Nephron (organoid): Measurements from ENCODE around the gene ABL1.

ENCODE experiments used
- H3K27ac Mint-ChIP-seq, 3 experiments: 2 replicates each; pipeline ENCODE4 v1.8.0; 2020; ENCODE audit warnings: mixed read lengths in 3 of 3, mild to moderate bottlenecking in 2 of 3, moderate library complexity in 1 of 3
- H3K27me3 Mint-ChIP-seq: 2 replicates; pipeline ENCODE4 v1.8.0; 2021; ENCODE audit warnings: low read depth, mild to moderate bottlenecking, moderate library complexity, mixed read lengths
- H3K36me3 Mint-ChIP-seq: 2 replicates; pipeline ENCODE4 v1.8.0; 2020; ENCODE audit warnings: low read depth, mixed read lengths
- H3K4me1 Mint-ChIP-seq: 2 replicates; pipeline ENCODE4 v1.8.0; 2020; ENCODE audit warnings: mixed read lengths
- H3K4me3 Mint-ChIP-seq, 3 experiments: 2 replicates each; pipeline ENCODE4 v1.8.0; 2020; ENCODE audit warnings: mild to moderate bottlenecking in 3 of 3, mixed read lengths in 3 of 3, moderate library complexity in 2 of 3
- H3K9me3 Mint-ChIP-seq: 2 replicates; pipeline ENCODE4 v1.8.0; 2020; ENCODE audit warnings: mixed read lengths
- CTCF ChIP-seq, 3 experiments: fragments of 200-600 bp; sonication (generic); IDR thresholded peaks; one replicate each; pipeline ENCODE4 v1.5.0; 2021; ENCODE audit warnings: antibody characterized with exemption in 3 of 3; ENCODE audit not compliant: unreplicated experiment in 3 of 3

ABL1 gene

GRCh38 chr9:130810609-130811136 is 24.4 kb upstream of the ABL1 start:
- peaks cover 5% of the 10 kb centered on the region for H3K4me1 Mint-ChIP-seq
- H3K4me3 Mint-ChIP-seq, result no peak overlapping the region
- no peak for TF ChIP-seq CTCF (IDR thresholded peaks at IDR 0.05; ENCODE audit: unreplicated experiment in 3 of 3)
- peaks cover 19% of the 10 kb centered on the region for H3K9me3 Mint-ChIP-seq
- H3K27me3 Mint-ChIP-seq, result no peaks in the 10 kb centered on the region
- peaks cover 16% of the 10 kb centered on the region for H3K36me3 Mint-ChIP-seq
- no peak overlapping the region for H3K27ac Mint-ChIP-seq

- H3K36me3 Mint-ChIP-seq, result peaks cover 5% of the 10 kb centered on the region
- no peak overlapping the region for H3K4me3 Mint-ChIP-seq
- no peaks in the 10 kb centered on the region for H3K27me3 Mint-ChIP-seq
- H3K27ac Mint-ChIP-seq, result peak overlapping the region; percentile 45 to 81 (median 53)
- H3K9me3 Mint-ChIP-seq, result peaks cover 6% of the 10 kb centered on the region
- H3K4me1 Mint-ChIP-seq, result peaks cover 19% of the 10 kb centered on the region
- no peak for TF ChIP-seq CTCF (IDR thresholded peaks at IDR 0.05; ENCODE audit: unreplicated experiment in 3 of 3)
Observed at GRCh38 chr9:130815242-130815808, 19.7 kb upstream of the ABL1 start.

GRCh38 chr9:130817914-130818313 is 17.1 kb upstream of the ABL1 start:
- Mint-ChIP-seq H3K9me3 (no peaks in the 10 kb centered on the region), H3K4me3 (no peak overlapping the region), H3K36me3 (no peaks in the 10 kb centered on the region), H3K4me1 (peaks cover 29% of the 10 kb centered on the region), H3K27ac (no peak overlapping the region), H3K27me3 (peaks cover 5% of the 10 kb centered on the region)
- TF ChIP-seq CTCF (IDR thresholded peaks at IDR 0.05; ENCODE audit: unreplicated experiment in 3 of 3), result no peak

GRCh38 chr9:130820135-130820738 is 14.8 kb upstream of the ABL1 start:
- H3K9me3 Mint-ChIP-seq, result no peaks in the 10 kb centered on the region
- TF ChIP-seq CTCF (IDR thresholded peaks at IDR 0.05; ENCODE audit: unreplicated experiment in 3 of 3), result no peak
- H3K4me1 Mint-ChIP-seq, result peaks cover 51% of the 10 kb centered on the region
- peak overlapping the region; percentile 25 to 46 (median 43) for H3K27ac Mint-ChIP-seq
- no peak overlapping the region for H3K4me3 Mint-ChIP-seq
- H3K36me3 Mint-ChIP-seq, result no peaks in the 10 kb centered on the region
- peaks cover 5% of the 10 kb centered on the region for H3K27me3 Mint-ChIP-seq

- Mint-ChIP-seq H3K9me3 (peaks cover 5% of the 10 kb centered on the region), H3K36me3 (peaks cover 7% of the 10 kb centered on the region), H3K27me3 (peaks cover 5% of the 10 kb centered on the region), H3K4me1 (peaks cover 59% of the 10 kb centered on the region), H3K4me3 (peak overlapping the region; percentile 56 to 66 (median 58)), H3K27ac (peak overlapping the region; percentile 91 to 96 (median 92))
- no peak for TF ChIP-seq CTCF (IDR thresholded peaks at IDR 0.05; ENCODE audit: unreplicated experiment in 3 of 3)
Observed at GRCh38 chr9:130823435-130823834, 11.6 kb upstream of the ABL1 start.

- Mint-ChIP-seq H3K9me3 (peaks cover 8% of the 10 kb centered on the region), H3K4me1 (peaks cover 63% of the 10 kb centered on the region), H3K4me3 (peak overlapping the region; percentile 28 to 66 (median 61)), H3K27ac (peak overlapping the region; percentile 91 to 96 (median 92)), H3K27me3 (peaks cover 5% of the 10 kb centered on the region), H3K36me3 (peaks cover 10% of the 10 kb centered on the region)
- TF ChIP-seq CTCF (IDR thresholded peaks at IDR 0.05; ENCODE audit: unreplicated experiment in 3 of 3), result no peak
Observed at GRCh38 chr9:130824079-130824478, 11.0 kb upstream of the ABL1 start.
